Keratinocyte (primary cell): ENCODE data around the gene GNL3.

Experiments used
- EZH2 ChIP-seq: IDR thresholded peaks from one replicate; pipeline ENCODE4 v1.6.1; 2012; ENCODE audit warnings: inconsistent platforms, mild to moderate bottlenecking, low read length, moderate library complexity
- TF ChIP-seq, protein P1 (sequence below), 3 experiments: IDR thresholded peaks in 1 of 3; conservative IDR thresholded peaks in 1 of 3; optimal IDR thresholded peaks in 1 of 3; 2 replicates in 2 of 3; 3 replicates in 1 of 3; pipeline versions ENCODE3 to v1.5.1; 2011; ENCODE audit warnings: low read length in 3 of 3, mild to moderate bottlenecking in 3 of 3, moderate library complexity in 2 of 3, control low read depth in 1 of 3, inconsistent platforms in 1 of 3; ENCODE audit not compliant: insufficient read depth in 2 of 3; ENCODE audit errors: extremely low read depth in 1 of 3

DNA sequence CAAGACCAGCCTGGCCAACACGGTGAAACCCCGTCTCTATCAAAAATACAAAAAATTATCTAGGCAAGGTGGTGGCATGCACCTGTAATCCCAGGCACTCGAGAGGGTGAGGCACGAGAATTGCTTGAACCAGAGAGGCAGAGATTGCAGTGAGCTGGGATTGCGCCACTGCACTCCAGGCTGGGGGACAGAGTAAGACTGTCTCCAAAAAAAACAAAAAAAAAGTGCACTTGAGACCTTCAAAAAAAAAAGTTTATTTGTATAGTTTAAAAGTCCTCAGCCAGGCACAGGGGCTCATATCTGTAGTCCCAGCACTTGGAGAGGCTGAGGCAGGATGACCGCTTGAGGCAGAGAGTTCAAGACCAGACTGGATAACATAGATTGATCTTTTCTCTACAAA is 2.2 kb upstream of the GNL3 start:
- TF ChIP-seq, protein P1, sequence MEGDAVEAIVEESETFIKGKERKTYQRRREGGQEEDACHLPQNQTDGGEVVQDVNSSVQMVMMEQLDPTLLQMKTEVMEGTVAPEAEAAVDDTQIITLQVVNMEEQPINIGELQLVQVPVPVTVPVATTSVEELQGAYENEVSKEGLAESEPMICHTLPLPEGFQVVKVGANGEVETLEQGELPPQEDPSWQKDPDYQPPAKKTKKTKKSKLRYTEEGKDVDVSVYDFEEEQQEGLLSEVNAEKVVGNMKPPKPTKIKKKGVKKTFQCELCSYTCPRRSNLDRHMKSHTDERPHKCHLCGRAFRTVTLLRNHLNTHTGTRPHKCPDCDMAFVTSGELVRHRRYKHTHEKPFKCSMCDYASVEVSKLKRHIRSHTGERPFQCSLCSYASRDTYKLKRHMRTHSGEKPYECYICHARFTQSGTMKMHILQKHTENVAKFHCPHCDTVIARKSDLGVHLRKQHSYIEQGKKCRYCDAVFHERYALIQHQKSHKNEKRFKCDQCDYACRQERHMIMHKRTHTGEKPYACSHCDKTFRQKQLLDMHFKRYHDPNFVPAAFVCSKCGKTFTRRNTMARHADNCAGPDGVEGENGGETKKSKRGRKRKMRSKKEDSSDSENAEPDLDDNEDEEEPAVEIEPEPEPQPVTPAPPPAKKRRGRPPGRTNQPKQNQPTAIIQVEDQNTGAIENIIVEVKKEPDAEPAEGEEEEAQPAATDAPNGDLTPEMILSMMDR (optimal IDR thresholded peaks at IDR 0.05 in 1 of 3, IDR thresholded peaks at IDR 0.05 in 1 of 3, conservative IDR thresholded peaks at IDR 0.05 in 1 of 3; ENCODE audit: extremely low read depth in 1 of 3, insufficient read depth in 2 of 3, low read length in 3 of 3) = no peak
- TF ChIP-seq EZH2 = no peak
